ENCODE results near the gene DHCR7.

DHCR7 gene

GRCh38 chr11:71448257-71449171 lies at the start of gene DHCR7:
TSS of gene DHCR7 (minus strand) at chr11:71448393. CDS start at chr11:71444952, 3,441 bp downstream.
- DNase-seq: peak; percentile 94

GRCh38 chr11:71496421-71496820 lies 48.2 kb upstream of the DHCR7 start:
- DNase-seq: no peak

- no peak for DNase-seq
Observed at GRCh38 chr11:71495286-71496230, 47.4 kb upstream of the DHCR7 start.

- DNase-seq: no peak
Observed at GRCh38 chr11:71491940-71492339, 43.7 kb upstream of the DHCR7 start.

GRCh38 chr11:71491531-71491930 lies 43.3 kb upstream of the DHCR7 start:
- DNase-seq: no peak

GRCh38 chr11:71490731-71491390 lies 42.7 kb upstream of the DHCR7 start:
- DNase-seq: no peak

- DNase-seq: no peak
Observed at GRCh38 chr11:71490044-71490730, 42.0 kb upstream of the DHCR7 start.

GRCh38 chr11:71489311-71490043 lies 41.3 kb upstream of the DHCR7 start:
- DNase-seq: no peak

- no peak for DNase-seq
Observed at GRCh38 chr11:71488681-71489270, 40.6 kb upstream of the DHCR7 start.

- DNase-seq: no peak
Observed at GRCh38 chr11:71486320-71486719, 38.1 kb upstream of the DHCR7 start.

GRCh38 chr11:71485466-71485865 lies 37.3 kb upstream of the DHCR7 start:
- DNase-seq: no peak

GRCh38 chr11:71485063-71485399 lies 36.8 kb upstream of the DHCR7 start:
- no peak for DNase-seq

- DNase-seq: no peak
Observed at GRCh38 chr11:71484248-71485062, 36.3 kb upstream of the DHCR7 start.

- no peak for DNase-seq
Observed at GRCh38 chr11:71483692-71484091, 35.5 kb upstream of the DHCR7 start.

GRCh38 chr11:71482746-71483364 lies 34.7 kb upstream of the DHCR7 start:
- DNase-seq: no peak

GRCh38 chr11:71482216-71482615 lies 34.0 kb upstream of the DHCR7 start:
- no peak for DNase-seq

- DNase-seq: no peak
Observed at GRCh38 chr11:71481101-71481960, 33.1 kb upstream of the DHCR7 start.

- DNase-seq: no peak
Observed at GRCh38 chr11:71478528-71478840, 30.3 kb upstream of the DHCR7 start.

Data from CD4-positive, alpha-beta T cell treated with Interleukin-6 for 4 hours (primary cell).